Thyroid gland (tissue), 4 donors: ENCODE results near the gene OR2S2. TPM values are rescaled to one million over a fixed set of nuclear protein-coding genes. Genes with fewer than 3 reads are reported as not detected.

Source experiments
- DNase-seq, 2 donors: peaks; one replicate each; pipeline ENCODE4 v3.0.0-alpha.2; 2019
- H3K27ac ChIP-seq, 3 donors: fragments of 200-600 bp; sonication (generic); 1 replicate in 2 of 3; 2 replicates in 1 of 3; pipeline ENCODE4 v1.5.1; 2016 to 2019; ENCODE audit warnings: mild to moderate bottlenecking in 1 of 3, moderate library complexity in 1 of 3
- H3K27me3 ChIP-seq: fragments of 200-600 bp; sonication (generic); one replicate; pipeline ENCODE4 v1.5.1; 2019
- H3K36me3 ChIP-seq, 2 donors: fragments of 200-600 bp; sonication (generic); one replicate each; pipeline ENCODE4 v1.5.1; 2016 to 2019
- H3K4me1 ChIP-seq, 2 donors: fragments of 200-600 bp; sonication (generic); one replicate each; pipeline ENCODE4 v1.5.1; 2017 to 2019
- H3K4me3 ChIP-seq, 3 donors: fragments of 200-600 bp; sonication (generic); replicated peaks in 1 of 3; 1 replicate in 2 of 3; 2 replicates in 1 of 3; pipeline ENCODE4 v1.5.1; 2016; ENCODE audit warnings: mild to moderate bottlenecking in 1 of 3
- H3K9me3 ChIP-seq: fragments of 200-600 bp; sonication (generic); one replicate; pipeline ENCODE4 v1.5.1; 2017
- CTCF ChIP-seq, 6 experiments: fragments of 200-600 bp in 3 of 6; fragments of 450-650 bp in 3 of 6; sonication (generic) in 3 of 6; IDR thresholded peaks; one replicate each; pipeline ENCODE4 v1.5.1; 2016 to 2019; ENCODE audit warnings: antibody characterized with exemption in 6 of 6, mild to moderate bottlenecking in 2 of 6, inconsistent platforms in 1 of 6, moderate library complexity in 1 of 6
- POLR2A ChIP-seq, 2 donors: fragments of 450-650 bp; IDR thresholded peaks; one replicate each; pipeline ENCODE4 v1.6.1; 2017; ENCODE audit warnings: antibody characterized with exemption in 2 of 2, mild to moderate bottlenecking in 2 of 2, moderate library complexity in 1 of 2
- WGBS, 2 donors: methylation state at CpG; one replicate each; pipeline ENCODE4 v1.1.5; 2017; 5-methylcytosine and 5-hydroxymethylcytosine counted together
- intact Hi-C: fragments of 100-400 bp; cut with DNase I; formaldehyde crosslinking; loops from one replicate; pipeline ENCODE4 v1.15.1; 2023
- total RNA-seq, 4 donors: library from RNA; depleted of rRNA; stranded (reverse); fragments of >200 nt; gene quantifications; one replicate each; pipeline ENCODE4 v1.2.3, GENCODE V29; 2016

The OR2S2 gene, protein sequence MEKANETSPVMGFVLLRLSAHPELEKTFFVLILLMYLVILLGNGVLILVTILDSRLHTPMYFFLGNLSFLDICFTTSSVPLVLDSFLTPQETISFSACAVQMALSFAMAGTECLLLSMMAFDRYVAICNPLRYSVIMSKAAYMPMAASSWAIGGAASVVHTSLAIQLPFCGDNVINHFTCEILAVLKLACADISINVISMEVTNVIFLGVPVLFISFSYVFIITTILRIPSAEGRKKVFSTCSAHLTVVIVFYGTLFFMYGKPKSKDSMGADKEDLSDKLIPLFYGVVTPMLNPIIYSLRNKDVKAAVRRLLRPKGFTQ
- total RNA-seq, result not detected

GRCh38 chr9:35958104-35958837 lies at the start of gene OR2S2:
TSS of gene OR2S2 (minus strand) at chr9:35958154. CDS start at chr9:35958098, 56 bp downstream.
- TF ChIP-seq CTCF (IDR thresholded peaks at IDR 0.05) (no peak), POLR2A (IDR thresholded peaks at IDR 0.05) (no peak)
- H3K9me3 ChIP-seq, result no peaks in the 10 kb centered on the region
- no peak within 1 kb of the TSS for H3K27ac ChIP-seq
- intact Hi-C loops, result loop anchor here (5.0 to 10.0 kb wide), 2 partner anchors 64 to 207 kb away; partner anchors contain the start of gene CCIN
- H3K4me3 ChIP-seq, result no peak within 1 kb of the TSS
- H3K36me3 ChIP-seq, result no peaks in the 10 kb centered on the region
- peaks cover 0 to 7% of the 10 kb centered on the region in 2 donors for H3K4me1 ChIP-seq
- no peak for DNase-seq
- H3K27me3 ChIP-seq, result no peaks in the 10 kb centered on the region
- 88 to 90% methylated on average over 5 of the region's 5 CpGs for WGBS, 2 donors

DNA sequence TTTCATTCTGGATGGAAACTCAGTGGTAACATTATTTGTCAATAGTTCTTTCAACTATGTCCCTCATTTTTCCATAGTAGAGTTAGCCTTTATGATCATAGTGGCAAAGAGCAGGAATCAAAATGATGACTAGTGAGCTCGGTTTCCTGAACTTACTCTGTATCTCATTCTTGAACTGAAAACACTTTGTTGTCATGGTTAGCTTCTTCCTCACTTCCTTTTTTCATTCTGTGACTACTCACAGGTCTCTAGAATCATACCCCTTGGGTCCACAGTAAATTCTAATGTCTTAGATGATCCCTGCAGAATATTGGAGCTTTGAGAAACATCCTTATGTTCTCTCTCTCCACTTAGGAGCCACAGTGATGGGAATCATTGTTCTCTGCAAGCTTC lies 49.4 kb upstream of the OR2S2 start:
- H3K27me3 ChIP-seq, result no peaks in the 10 kb centered on the region
- no peaks in the 10 kb centered on the region for H3K9me3 ChIP-seq
- no peak for DNase-seq
- no peaks in the 10 kb centered on the region for H3K4me1 ChIP-seq
- H3K36me3 ChIP-seq, result no peaks in the 10 kb centered on the region
- TF ChIP-seq POLR2A (IDR thresholded peaks at IDR 0.05) (no peak), CTCF (IDR thresholded peaks at IDR 0.05) (no peak)
- H3K27ac ChIP-seq, result no peak overlapping the region
- 74 to 91% methylated on average over 1 of the region's 1 CpG for WGBS, 2 donors
- intact Hi-C loops, result no loop called here
- no peak overlapping the region for H3K4me3 ChIP-seq

GRCh38 chr9:36006549-36007315 lies 48.8 kb upstream of the OR2S2 start:
- Histone ChIP-seq H3K4me3 (no peak overlapping the region), H3K9me3 (no peaks in the 10 kb centered on the region), H3K27ac (no peak overlapping the region), H3K36me3 (no peaks in the 10 kb centered on the region), H3K27me3 (no peaks in the 10 kb centered on the region), H3K4me1 (no peaks in the 10 kb centered on the region)
- no peak for DNase-seq
- TF ChIP-seq CTCF (IDR thresholded peaks at IDR 0.05) (no peak), POLR2A (IDR thresholded peaks at IDR 0.05) (no peak)
- WGBS, 2 donors, result 87% methylated on average over 3 of the region's 3 CpGs
- intact Hi-C loops, result no loop called here

GRCh38 chr9:36005891-36006290 lies 47.9 kb upstream of the OR2S2 start:
- DNase-seq, result no peak
- WGBS, 2 donors, result 67 to 100% methylated on average over 1 of the region's 1 CpG

More at GRCh38 chr9:36005891-36006290, 47.9 kb upstream of the OR2S2 start:
- Histone ChIP-seq H3K9me3 (no peaks in the 10 kb centered on the region), H3K27ac (no peak overlapping the region), H3K4me3 (no peak overlapping the region), H3K4me1 (no peaks in the 10 kb centered on the region), H3K27me3 (no peaks in the 10 kb centered on the region), H3K36me3 (no peaks in the 10 kb centered on the region)
- intact Hi-C loops, result no loop called here
- TF ChIP-seq CTCF (IDR thresholded peaks at IDR 0.05) (no peak), POLR2A (IDR thresholded peaks at IDR 0.05) (no peak)
